Stimulated activated CD8-positive, alpha-beta memory T cell treated with anti-CD3 and anti-CD28 coated beads, Interleukin-15, amount 100 ng/mL, for 4 hours (primary cell): ENCODE measurements around the gene TSPAN10.

Experiments
- DNase-seq, 2 donors: peaks; one replicate each; pipeline ENCODE4 v3.0.0-alpha.2; 2020; ENCODE audit warnings: low read depth in 2 of 2

The TSPAN10 gene

GRCh38 chr17:81687770-81688541, 51.0 kb downstream of the TSPAN10 start:
- DNase-seq: no peak

DNA sequence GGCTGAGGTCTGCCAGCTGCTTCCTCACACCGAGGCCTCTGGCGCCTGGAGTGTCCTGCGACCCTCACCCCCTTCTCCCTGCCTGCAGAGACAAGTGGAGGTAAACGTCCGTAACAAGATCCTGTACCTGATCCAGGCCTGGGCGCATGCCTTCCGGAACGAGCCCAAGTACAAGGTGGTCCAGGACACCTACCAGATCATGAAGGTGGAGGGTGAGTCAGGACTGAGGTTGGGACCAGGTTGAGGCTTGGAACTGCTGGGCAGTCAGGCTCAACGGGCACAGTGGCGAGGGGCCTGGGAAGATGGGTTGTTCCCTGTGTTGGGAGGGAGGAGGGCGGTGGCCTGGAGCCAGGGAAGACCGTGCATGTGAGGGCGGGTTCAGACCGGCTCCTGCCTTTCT, 51.6 kb downstream of the TSPAN10 start:
- DNase-seq: no peak

GRCh38 chr17:81690066-81690465, 53.1 kb downstream of the TSPAN10 start:
- DNase-seq: no peak

- no peak for DNase-seq
Measured at GRCh38 chr17:81690549-81690948, 53.6 kb downstream of the TSPAN10 start.

- no peak for DNase-seq
Measured at GRCh38 chr17:81691196-81691595, 54.2 kb downstream of the TSPAN10 start.

DNA sequence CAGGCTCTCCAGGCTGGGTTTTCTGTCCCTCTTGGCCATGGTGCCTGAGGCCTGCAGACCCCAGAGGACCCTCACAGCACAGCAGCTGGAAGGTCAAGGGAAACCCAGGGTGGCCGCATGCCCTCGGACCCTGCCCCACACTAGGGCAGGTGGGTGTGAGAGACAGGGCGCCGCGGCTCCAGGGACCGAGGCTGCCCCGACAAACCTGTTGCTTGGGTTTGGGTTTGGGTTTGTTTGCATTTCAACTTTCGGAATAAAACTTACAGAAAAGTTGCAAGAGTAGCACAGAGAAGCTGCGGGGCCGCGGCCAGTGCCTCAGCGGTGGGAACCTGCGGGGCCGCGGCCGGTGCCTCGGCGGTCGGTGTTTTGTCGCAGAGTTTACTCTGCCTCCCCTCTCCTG, 54.6 kb downstream of the TSPAN10 start:
- DNase-seq: no peak

DNA sequence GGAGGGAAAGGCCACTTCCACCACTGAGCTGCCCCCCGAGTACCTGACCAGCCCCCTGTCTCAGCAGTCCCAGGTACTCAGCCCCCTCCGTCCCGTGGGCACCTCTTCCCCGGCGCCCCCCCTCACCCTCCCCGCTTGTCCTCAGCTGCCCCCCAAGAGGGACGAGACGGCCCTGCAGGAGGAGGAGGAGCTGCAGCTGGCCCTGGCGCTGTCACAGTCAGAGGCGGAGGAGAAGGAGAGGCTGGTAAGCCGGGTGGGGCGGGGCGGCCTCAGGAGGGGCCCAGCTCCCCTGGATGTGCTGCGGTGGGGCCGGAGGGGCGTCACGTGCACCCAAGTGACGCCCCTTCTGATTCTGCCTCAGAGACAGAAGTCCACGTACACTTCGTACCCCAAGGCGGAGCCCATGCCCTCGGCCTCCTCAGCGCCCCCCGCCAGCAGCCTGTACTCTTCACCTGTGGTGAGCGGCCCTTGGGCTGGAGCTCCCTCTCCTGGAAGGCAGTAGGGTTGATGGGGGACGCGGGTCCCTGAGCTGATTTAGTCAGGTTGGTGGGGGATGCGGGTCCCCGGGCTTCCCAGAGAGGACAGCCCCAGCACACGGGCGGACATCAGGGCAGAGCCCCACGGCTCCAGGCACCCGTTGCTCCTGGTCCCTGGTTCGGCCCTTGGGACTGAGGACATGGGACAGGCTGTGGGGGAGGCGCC, 56.7 kb downstream of the TSPAN10 start:
- no peak for DNase-seq

GRCh38 chr17:81694810-81695209, 57.8 kb downstream of the TSPAN10 start:
- DNase-seq: no peak

DNA sequence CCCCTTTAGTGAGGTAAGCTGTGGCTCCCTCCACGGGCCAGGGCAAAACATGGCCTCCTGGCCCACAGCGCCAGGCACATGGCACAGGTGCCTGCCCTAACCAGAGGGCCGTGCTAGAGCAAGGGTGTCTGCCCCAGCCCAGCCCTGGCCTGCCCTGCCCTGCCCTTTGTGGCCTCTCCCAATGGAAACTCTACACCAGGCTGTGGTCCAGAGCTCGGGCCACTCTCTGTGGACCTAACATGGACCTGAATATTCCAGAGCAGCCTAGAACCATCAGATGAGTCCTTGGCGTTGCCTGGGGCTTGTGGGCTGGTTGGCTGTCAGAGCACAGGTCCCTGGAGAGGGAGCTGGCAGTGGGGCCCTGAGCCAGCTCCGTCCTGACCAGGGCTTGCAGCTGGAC, 58.2 kb downstream of the TSPAN10 start:
- DNase-seq: no peak

GRCh38 chr17:81695801-81696200, 58.8 kb downstream of the TSPAN10 start:
- DNase-seq: no peak

DNA sequence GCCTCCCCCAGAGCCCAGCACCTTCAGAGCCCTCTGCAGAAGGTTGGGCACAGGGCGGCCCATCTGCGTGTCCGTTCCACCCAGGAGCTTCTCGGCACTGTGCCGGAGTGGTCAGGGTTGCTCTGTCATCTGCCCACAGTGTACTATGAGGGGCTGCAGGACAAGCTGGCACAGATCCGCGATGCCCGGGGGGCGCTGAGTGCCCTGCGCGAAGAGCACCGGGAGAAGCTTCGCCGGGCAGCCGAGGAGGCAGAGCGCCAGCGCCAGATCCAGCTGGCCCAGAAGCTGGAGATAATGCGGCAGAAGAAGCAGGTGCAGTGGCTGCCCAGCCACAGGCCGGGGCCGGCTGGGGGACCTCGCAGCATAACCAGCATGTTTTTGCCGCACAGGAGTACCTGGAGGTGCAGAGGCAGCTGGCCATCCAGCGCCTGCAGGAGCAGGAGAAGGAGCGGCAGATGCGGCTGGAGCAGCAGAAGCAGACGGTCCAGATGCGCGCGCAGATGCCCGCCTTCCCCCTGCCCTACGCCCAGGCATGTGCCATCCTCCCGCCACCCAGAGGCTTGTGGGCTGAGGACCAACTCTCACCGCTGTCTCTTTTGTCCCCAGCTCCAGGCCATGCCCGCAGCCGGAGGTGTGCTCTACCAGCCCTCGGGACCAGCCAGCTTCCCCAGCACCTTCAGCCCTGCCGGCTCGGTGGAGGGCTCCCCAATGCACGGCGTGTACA, 59.4 kb downstream of the TSPAN10 start:
- DNase-seq: no peak

- no peak for DNase-seq
Measured at GRCh38 chr17:81697261-81698044, 60.5 kb downstream of the TSPAN10 start.
